AG10803 (cell line): Measurements from ENCODE around the gene ATP2B2.

Experiments
- DNase-seq: peaks from one replicate; pipeline ENCODE4 v3.0.0; 2010; ENCODE audit warnings: low read depth
- H3K4me3 ChIP-seq: 2 replicates; pipeline ENCODE4 v1.5.1; 2011; ENCODE audit warnings: mild to moderate bottlenecking, low read length, control low read depth
- TF ChIP-seq, protein P1 (sequence below): conservative IDR thresholded peaks from 2 replicates; pipeline ENCODE4 v1.5.1; 2011; ENCODE audit warnings: mild to moderate bottlenecking, low read length, control low read depth, inconsistent platforms

Gene ATP2B2

DNA sequence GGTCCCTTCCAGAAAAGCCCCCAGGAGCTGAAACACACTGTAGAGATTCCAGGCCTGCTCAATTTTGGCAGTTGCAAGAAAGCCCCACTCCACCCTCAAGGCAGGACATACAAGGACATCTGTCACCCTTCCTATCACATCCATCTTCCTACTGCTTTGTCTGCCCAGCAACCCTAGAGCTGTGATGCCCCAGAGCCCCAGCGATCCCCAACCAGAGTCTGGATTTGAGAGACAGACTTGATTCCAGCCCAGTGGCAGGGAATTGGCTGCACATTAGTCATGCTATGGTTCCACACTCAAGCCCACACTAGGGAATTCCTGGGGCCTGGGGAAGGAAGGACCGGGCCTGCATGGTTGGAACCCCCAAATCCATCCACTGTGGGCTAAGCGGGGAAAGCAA, 56.8 kb downstream of the ATP2B2 start:
- no peak for DNase-seq
- TF ChIP-seq, protein P1, sequence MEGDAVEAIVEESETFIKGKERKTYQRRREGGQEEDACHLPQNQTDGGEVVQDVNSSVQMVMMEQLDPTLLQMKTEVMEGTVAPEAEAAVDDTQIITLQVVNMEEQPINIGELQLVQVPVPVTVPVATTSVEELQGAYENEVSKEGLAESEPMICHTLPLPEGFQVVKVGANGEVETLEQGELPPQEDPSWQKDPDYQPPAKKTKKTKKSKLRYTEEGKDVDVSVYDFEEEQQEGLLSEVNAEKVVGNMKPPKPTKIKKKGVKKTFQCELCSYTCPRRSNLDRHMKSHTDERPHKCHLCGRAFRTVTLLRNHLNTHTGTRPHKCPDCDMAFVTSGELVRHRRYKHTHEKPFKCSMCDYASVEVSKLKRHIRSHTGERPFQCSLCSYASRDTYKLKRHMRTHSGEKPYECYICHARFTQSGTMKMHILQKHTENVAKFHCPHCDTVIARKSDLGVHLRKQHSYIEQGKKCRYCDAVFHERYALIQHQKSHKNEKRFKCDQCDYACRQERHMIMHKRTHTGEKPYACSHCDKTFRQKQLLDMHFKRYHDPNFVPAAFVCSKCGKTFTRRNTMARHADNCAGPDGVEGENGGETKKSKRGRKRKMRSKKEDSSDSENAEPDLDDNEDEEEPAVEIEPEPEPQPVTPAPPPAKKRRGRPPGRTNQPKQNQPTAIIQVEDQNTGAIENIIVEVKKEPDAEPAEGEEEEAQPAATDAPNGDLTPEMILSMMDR, result no peak
- H3K4me3 ChIP-seq, result no peak overlapping the region

DNA sequence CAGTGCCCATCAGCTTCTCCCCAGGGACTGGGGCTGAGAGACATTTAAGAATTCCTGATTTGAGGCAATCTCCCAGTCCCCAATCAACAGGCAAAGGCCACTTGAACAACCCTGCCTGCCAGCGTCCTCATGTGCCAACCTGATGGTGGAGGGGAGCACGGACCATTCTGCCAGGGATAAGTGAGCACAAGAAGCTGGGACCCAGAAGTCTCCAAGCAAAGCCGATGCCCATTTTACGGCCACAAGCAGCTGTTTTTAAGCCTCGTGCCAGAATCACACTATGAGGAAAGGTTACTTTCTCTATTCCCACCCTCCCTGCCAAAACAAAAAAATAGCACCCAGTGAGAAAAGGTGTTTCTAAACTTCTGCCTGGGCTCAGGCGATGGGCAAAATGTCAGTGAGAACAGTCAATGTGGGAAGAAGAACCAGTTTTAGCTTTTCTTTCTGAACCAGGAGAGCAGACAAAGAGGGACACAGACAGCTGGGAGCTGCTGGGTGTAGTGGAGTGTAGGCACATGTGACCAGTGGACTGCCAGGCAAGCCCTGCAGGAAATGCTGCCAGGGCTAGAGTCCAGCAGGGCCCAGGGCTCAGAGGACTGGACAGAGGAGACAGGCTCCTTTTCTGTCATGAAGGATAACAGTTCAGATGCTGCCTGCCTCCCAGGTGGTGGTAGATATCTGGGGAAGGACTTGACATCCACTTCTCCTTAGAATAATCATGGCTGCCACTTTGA, 57.7 kb downstream of the ATP2B2 start:
- no peak overlapping the region for H3K4me3 ChIP-seq
- DNase-seq, result no peak
- TF ChIP-seq, protein P1, result no peak

DNA sequence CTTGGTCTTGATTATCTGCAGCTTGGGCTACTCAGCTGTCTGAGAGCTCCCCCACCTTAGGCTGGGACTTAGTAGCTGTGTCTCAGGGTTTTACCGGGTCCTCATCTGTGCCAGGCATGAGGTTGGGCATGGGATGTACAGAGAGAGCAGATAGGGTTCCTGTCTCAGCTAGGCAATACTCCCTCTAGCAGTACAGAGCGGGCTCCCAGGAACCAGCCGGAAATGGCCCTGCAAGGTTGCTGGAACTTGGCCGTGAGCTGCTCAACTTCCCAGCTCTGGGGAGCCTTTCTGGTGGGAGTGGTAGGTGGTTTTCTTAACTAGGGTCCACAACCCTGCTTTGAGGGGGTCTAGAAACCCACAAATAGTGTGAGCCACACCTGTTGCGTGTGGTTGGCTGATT, 58.3 kb downstream of the ATP2B2 start:
- no peak overlapping the region for H3K4me3 ChIP-seq
- TF ChIP-seq, protein P1, result no peak
- no peak for DNase-seq

DNA sequence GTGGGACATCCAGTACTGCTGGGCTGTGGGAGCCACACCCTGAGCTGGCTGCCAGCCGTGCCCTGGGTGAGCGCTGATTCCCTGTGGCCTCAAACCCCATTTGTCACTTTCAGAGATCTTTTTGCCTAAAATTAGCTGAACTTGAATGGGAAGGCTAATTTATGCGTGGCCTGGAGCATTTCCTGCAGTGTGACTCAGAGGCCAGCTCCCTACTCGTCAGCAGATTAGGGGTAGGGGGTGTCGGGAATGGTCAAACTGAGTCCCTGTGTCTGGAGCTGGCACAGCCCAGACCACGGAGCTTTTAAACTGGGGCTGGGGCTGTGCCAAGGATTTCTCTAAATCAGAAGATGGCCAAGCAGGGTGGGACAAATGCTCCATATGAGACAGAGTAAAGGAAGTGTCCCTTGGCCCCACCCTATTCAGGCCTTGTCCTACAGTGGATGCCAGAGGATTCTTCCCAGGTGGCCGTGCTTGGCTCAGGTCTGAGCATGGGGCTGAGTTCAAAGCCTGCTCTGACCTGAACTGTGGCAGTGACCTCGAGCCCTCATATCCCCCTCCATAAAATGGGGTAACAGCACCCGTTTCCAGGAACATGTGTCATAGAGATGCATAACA, 59.7 kb downstream of the ATP2B2 start:
- TF ChIP-seq, protein P1, result no peak
- H3K4me3 ChIP-seq, result no peak overlapping the region
- peak; percentile 5 for DNase-seq

DNA sequence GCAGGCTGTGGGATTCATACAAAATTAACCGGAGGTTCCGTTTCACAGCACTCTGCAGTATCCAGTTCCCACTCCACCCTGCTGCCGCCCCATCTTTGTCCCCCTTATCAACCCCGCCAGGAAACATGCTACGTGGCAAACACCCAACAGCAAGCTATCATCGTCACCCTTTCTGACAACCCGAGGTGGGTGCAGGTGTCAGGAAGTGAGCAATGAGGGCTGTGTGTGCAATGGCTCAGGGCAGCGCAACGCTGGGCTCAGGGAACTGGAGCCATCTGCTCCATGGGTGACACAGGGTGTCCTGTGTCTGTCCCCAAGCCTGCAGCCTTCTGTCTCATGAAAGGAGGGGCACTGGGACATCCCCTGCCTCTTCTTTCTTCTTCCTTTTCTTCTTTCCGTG, 60.9 kb downstream of the ATP2B2 start:
- TF ChIP-seq, protein P1, result no peak
- H3K4me3 ChIP-seq, result no peak overlapping the region
- DNase-seq, result no peak

DNA sequence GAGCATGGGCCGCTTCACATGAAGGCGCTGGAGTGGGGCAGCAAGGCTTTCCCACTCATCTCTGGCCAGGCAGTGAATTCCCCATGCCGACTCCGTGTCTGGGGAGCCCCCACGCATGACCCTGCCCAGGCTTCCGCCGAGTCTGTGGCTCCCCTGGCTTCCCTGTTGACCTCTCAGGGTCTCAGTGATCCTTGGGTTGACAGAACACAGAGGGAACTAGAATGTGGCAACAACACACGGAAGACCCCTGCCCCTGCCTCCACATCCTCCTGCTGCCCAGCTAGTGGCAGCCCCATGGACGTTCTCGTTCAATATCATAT, 61.3 kb downstream of the ATP2B2 start:
- TF ChIP-seq, protein P1, result no peak
- no peak overlapping the region for H3K4me3 ChIP-seq
- DNase-seq, result no peak
